Panc1 (cell line): ENCODE measurements around the gene PPP1R7. TPM values are rescaled to one million over a fixed set of nuclear protein-coding genes. Genes with fewer than 3 reads are reported as not detected.

Experiments
- ATAC-seq: fragments of 200-7000 bp; cut with Tn5 transposase; 2 replicates; pipeline ENCODE4 v1.9.1; 2020; ENCODE audit warnings: mild to moderate bottlenecking, moderate library complexity
- BruUV-seq: library from RNA; stranded (reverse); fragments of 400-500 nt; replicated peaks from 2 replicates; lab custom pipeline; 2021; lab: Mats Ljungman, UMichigan
- CTCF ChIA-PET: fragments of 300-600 bp; sonication (Branson Sonifier 250); formaldehyde crosslinking; loops from one replicate; lab custom pipeline; 2022; ENCODE audit warnings: antibody characterized with exemption; lab: Charles Lee
- POLR2A ChIA-PET: fragments of 300-600 bp; sonication (Branson Sonifier 250); formaldehyde crosslinking; loops from one replicate; lab custom pipeline; 2022; ENCODE audit warnings: antibody characterized with exemption; lab: Charles Lee
- DNase-seq: peaks from one replicate; pipeline ENCODE4 v3.0.0-alpha.2; 2010; ENCODE audit warnings: low read depth, low spot score
- H3K27ac ChIP-seq: 2 replicates; pipeline ENCODE4 v1.5.1; 2011; ENCODE audit warnings: mild to moderate bottlenecking, low read length, inconsistent platforms
- H3K27me3 ChIP-seq: fragments of 200-500 bp; sonication (Bioruptor generic); 2 replicates; pipeline ENCODE4 v1.6.0; 2014; ENCODE audit warnings: low read length, inconsistent platforms; ENCODE audit not compliant: control insufficient read depth, insufficient read depth
- H3K36me3 ChIP-seq: fragments of 200-500 bp; sonication (Bioruptor generic); 2 replicates; pipeline ENCODE4 v1.5.1; 2014; ENCODE audit warnings: inconsistent platforms, mild to moderate bottlenecking, low read length, moderate library complexity; ENCODE audit not compliant: control insufficient read depth, insufficient read depth
- H3K4me1 ChIP-seq: 2 replicates; pipeline ENCODE4 v1.5.1; 2011; ENCODE audit warnings: inconsistent platforms, mild to moderate bottlenecking, low read length, moderate library complexity; ENCODE audit not compliant: control insufficient read depth, insufficient read depth
- H3K4me3 ChIP-seq, 2 experiments: 2 replicates each; pipeline ENCODE4 v1.5.1; 2011 to 2012; ENCODE audit warnings: low read depth in 2 of 2, low read length in 2 of 2, mild to moderate bottlenecking in 2 of 2, inconsistent platforms in 1 of 2, moderate library complexity in 1 of 2
- H3K9me3 ChIP-seq: fragments of 200-500 bp; sonication (Bioruptor generic); 2 replicates; pipeline ENCODE4 v1.5.1; 2014; ENCODE audit warnings: low read depth, mild to moderate bottlenecking, inconsistent platforms, low read length, moderate library complexity; ENCODE audit not compliant: control insufficient read depth, insufficient read depth
- POLR2AphosphoS5 ChIP-seq: IDR thresholded peaks from 2 replicates; pipeline ENCODE4 v1.6.1; 2012; ENCODE audit warnings: mild to moderate bottlenecking, low read depth, low read length, moderate library complexity
- REST ChIP-seq, 2 experiments: IDR thresholded peaks; 2 replicates each; pipeline ENCODE4 v1.6.1; 2011 to 2012; ENCODE audit warnings: low read depth in 2 of 2, control low read depth in 1 of 2, low read length in 1 of 2, mild to moderate bottlenecking in 1 of 2, moderate library complexity in 1 of 2; ENCODE audit not compliant: insufficient read depth in 1 of 2
- SIN3A ChIP-seq: IDR thresholded peaks from 2 replicates; pipeline ENCODE4 v1.6.1; 2012; ENCODE audit warnings: low read depth, mild to moderate bottlenecking, low read length, moderate library complexity, borderline replicate concordance; ENCODE audit not compliant: insufficient read depth
- TCF7L2 ChIP-seq: IDR thresholded peaks from 2 replicates; pipeline ENCODE4 v1.6.1; 2011; ENCODE audit warnings: mild to moderate bottlenecking, low read depth, low read length, inconsistent platforms
- in situ Hi-C: cut with HindIII; loops from 2 replicates; pipeline ENCODE4 v1.10.0; 2016; ENCODE audit warnings: low sequenced_read_pairs, low pct_unique_long_range_greater_than_20kb
- intact Hi-C: fragments of 100-400 bp; cut with micrococcal nuclease; formaldehyde crosslinking; loops from one replicate; pipeline ENCODE4 v1.10.0; 2022; ENCODE audit not compliant: unreplicated experiment
- total RNA-seq: library from RNA; stranded (reverse); gene quantifications from one replicate; pipeline ENCODE4 v1.2.1, GENCODE V29; 2021; ENCODE audit not compliant: unreplicated experiment
- TF ChIP-seq, protein P1 (sequence below): fragments of 450-650 bp; IDR thresholded peaks from 2 replicates; pipeline ENCODE4 v1.5.1; 2017; ENCODE audit warnings: mild to moderate bottlenecking

Gene PPP1R7
- total RNA-seq, 1 experiment from 2014 or later = 64.2 TPM

DNA sequence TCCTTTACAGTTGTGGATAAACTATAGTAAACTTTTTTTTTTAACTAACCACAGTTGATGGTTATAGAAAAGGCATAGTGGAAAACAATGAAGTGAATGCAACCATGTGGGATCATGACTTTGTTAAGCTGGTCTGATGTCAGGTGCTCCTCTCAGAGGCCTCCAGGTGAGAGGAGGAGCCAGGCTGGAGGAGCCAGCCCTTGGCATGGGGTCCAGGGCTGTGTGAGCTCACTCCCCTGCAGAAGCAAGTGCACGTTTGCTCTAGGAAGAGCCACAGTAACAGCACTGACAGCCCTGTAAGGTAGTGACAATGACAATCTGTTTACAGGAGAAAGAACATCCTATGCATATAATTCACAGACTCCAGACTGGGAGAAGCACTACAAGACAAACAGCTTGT is 5.7 kb downstream of the PPP1R7 start:
- TF ChIP-seq SIN3A (no peak), POLR2AphosphoS5 (no peak), TCF7L2 (no peak), REST (IDR thresholded peaks at IDR 0.05; ENCODE audit: insufficient read depth in 1 of 2, low read depth in 2 of 2, low read length in 1 of 2) (no peak)
- TF ChIP-seq, protein P1, sequence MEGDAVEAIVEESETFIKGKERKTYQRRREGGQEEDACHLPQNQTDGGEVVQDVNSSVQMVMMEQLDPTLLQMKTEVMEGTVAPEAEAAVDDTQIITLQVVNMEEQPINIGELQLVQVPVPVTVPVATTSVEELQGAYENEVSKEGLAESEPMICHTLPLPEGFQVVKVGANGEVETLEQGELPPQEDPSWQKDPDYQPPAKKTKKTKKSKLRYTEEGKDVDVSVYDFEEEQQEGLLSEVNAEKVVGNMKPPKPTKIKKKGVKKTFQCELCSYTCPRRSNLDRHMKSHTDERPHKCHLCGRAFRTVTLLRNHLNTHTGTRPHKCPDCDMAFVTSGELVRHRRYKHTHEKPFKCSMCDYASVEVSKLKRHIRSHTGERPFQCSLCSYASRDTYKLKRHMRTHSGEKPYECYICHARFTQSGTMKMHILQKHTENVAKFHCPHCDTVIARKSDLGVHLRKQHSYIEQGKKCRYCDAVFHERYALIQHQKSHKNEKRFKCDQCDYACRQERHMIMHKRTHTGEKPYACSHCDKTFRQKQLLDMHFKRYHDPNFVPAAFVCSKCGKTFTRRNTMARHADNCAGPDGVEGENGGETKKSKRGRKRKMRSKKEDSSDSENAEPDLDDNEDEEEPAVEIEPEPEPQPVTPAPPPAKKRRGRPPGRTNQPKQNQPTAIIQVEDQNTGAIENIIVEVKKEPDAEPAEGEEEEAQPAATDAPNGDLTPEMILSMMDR = no peak
- Histone ChIP-seq H3K4me1 (peaks cover 9% of the 10 kb centered on the region), H3K9me3 (no peaks in the 10 kb centered on the region), H3K36me3 (0 out of 2 replicates have a peak, but pooled peaks cover 4% of the 10 kb centered on the region), H3K4me3 (no peak overlapping the region), H3K27ac (no peak overlapping the region), H3K27me3 (no peaks in the 10 kb centered on the region)
- intact Hi-C loops (no loop called here), in situ Hi-C loops (no loop called here)
- POLR2A ChIA-PET = interaction anchor here (0.6 kb wide), 1 partner anchor 27 kb away, joined by 3 read pairs; no protein-coding TSS in a partner anchor
- DNase-seq (no peak), ATAC-seq (no peak)
- no TSS peak for BruUV-seq
- CTCF ChIA-PET = no interaction called here

DNA sequence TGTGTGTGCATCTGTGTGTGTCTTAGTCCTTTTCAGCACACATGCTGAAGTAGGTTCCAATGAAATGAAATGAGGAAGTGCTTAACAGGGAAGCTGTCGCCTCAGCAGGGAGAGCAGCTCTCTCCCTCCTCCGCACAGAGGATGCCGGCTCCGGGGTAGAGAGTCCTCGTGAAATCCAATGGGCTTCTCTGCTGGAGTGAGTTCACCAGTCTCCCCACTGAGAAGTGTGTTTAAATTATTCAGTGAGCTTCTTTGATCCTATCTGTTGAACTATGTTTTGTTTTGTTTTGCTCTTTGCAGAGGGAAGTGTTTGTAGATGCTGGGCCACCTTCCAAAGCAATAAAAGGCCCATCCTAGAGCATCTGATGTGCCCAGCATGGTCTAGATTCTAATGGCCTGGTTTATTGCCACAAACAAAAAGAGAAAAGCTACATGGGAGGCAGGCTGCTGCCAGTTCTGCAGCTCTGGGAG is 6.7 kb downstream of the PPP1R7 start:
- no peaks in the 10 kb centered on the region for H3K27me3 ChIP-seq
- TF ChIP-seq SIN3A = no peak
- TF ChIP-seq TCF7L2 = no peak
- no peak for TF ChIP-seq REST (IDR thresholded peaks at IDR 0.05; ENCODE audit: insufficient read depth in 1 of 2, low read depth in 2 of 2, low read length in 1 of 2)
- TF ChIP-seq, protein P1 = no peak
- no peak for TF ChIP-seq POLR2AphosphoS5
- ChIA-PET POLR2A (interaction anchor here (0.6 kb wide), 1 partner anchor 100 kb away, joined by 3 read pairs; no protein-coding TSS in a partner anchor), CTCF (no interaction called here)
- no peaks in the 10 kb centered on the region for H3K9me3 ChIP-seq
- H3K27ac ChIP-seq = no peak overlapping the region
- DNase-seq = no peak
- ATAC-seq = no peak
- BruUV-seq = no TSS peak
- in situ Hi-C loops = no loop called here
- intact Hi-C loops = no loop called here
- H3K36me3 ChIP-seq = 0 out of 2 replicates have a peak, but pooled peaks cover 4% of the 10 kb centered on the region
- H3K4me1 ChIP-seq = peaks cover under 1% of the 10 kb centered on the region; the same call in 1 of the 2 replicates
- H3K4me3 ChIP-seq = no peak overlapping the region
